Bronchus fibroblast of lung (primary cell): ENCODE measurements around the gene CHCHD10. TPM values are rescaled to one million over a fixed set of nuclear protein-coding genes. Genes with fewer than 3 reads are reported as not detected.

Experiments used
- total RNA-seq: library from RNA; depleted of rRNA; stranded (reverse); fragments of >200 nt; gene quantifications from 2 replicates; pipeline ENCODE4 v1.2.3, GENCODE V29; 2015

Gene CHCHD10
- total RNA-seq, result 4.9 and 8.5 TPM in 2 replicates

DNA sequence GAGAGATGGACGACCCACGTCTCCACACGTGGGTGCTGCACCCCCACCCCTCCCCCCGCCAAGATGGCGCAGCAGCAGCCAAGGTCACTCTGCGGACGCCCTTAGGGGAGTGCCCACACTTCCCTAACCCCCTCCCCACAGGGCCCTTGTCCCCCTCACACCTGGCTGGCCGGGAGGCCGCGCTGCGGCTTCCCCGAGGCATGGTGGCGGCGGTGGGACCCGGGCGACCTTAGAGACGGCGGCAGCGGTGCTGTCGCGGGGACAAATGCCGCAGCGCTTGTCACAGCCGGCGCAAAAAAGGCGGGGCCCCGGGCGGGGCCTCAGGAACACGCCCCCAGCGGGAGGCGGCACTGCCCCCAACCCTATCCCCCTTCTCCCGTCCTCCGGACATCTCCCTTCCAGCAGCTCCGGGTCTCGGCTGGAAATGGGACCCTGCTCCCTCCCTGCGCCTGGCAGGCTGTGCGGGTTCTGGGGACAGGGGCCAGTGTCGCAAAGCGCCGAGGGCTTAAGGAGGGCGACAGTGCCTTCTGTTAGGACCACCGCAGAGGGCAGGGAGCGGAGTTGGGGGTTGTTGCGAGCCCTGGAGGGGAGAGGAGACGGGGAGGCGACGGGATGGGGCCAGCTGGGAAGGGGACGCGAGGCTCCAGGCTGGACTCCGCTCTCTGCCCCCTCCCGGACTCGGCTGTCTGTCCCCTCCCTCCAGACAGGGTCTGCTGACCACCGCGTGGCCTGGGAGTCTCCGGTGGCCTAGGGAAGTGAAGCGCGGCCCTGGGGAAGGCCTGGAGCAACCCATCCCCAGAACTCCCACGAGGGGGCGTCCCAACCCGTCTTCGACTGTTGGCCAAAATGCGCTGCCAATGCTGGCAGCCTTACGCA, at the start of gene CHCHD10:
TSS of gene CHCHD10 (minus strand) at position 300 of the 876 bp plus-strand sequence. CDS start at position 202, 98 bp downstream.

GRCh38 chr22:23786752-23787599, 19.2 kb upstream of the CHCHD10 start, which contains the start of gene SMARCB1:
Gene SMARCB1, plus strand, starts transcription at chr22:23786966. Its CDS starts 204 bp downstream, at chr22:23787170.

GRCh38 chr22:23772649-23773473, 5.1 kb upstream of the CHCHD10 start, which contains the start of gene MMP11:
Gene MMP11, plus strand, starts transcription at chr22:23772849. Its CDS starts 22 bp downstream, at chr22:23772871.

DNA sequence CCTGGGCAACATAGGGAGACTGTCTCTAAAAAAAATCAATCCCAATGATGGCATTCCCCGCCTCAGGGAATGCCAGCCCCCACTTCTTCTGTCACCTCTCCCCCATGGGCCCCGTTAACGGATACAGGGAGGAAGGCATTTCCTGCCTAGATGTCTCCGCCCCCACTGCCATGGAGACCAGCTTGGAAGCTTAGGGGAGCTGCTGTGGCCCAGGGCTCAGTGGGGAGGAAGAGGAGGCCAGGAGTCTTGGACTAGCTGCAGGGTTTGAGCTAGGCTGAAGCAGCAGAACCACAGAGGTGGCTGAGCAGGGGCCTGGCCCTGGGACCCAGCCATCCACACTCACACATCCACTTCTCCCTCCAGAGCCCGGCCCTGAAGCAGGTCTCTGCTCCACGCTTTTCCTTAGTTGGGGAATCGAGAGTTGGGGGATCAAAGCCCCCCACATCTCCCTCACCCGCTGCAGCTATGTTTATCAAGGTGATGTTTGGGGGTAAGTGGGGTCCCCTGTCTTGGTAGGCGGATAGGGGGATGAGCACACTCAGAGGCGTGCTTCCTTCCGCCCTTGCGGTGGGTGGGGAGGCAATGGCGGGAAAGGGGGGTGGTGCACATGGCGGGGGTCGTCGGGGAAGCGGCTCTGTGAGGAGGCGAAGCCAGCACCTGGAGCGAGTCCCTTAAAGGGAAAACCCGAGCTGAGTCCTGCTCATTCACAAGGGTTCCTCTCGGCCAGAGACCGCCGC, 4.8 kb downstream of the CHCHD10 start, which contains the start of gene C22orf15:
TSS of gene C22orf15 (plus strand) at position 149 of the 737 bp plus-strand sequence. CDS start at position 466, 317 bp downstream.

DNA sequence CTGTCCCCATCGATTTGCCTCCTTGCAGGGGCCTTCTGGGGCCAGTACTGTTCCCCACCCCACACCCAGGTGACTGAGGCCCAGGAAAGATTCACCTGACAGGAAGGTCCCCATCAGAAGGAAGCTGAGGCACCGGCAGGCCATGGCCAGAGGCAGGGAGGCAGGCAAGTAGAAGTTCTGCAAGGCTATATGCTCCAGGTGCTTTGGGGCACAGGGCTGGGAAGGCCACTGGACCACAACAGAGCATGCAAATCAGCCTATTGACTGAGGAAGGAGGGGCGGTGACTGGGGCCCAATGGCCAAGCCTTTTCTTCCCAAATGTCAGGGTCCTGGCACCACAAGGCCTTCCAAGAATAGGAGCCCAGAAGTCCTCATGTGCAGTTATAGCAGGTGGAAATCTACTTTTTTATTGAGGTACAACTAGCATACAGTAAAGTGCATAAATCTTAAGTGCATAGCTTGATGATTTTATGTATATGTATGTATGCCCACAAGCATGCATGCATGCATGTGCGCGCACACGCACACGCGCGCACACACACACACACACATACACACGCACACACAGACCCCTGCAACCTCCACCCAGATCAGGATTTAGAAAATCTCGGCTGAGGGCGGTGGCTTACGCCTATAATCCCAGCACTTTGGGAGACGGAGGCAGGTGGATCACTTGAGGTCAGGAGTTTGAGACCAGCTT, 13.4 kb downstream of the CHCHD10 start, which contains the start of gene VPREB3:
TSS of gene VPREB3 (minus strand) at position 206 of the 700 bp plus-strand sequence. CDS start at position 144, 62 bp downstream.

GRCh38 chr22:23750714-23751440, 16.9 kb downstream of the CHCHD10 start, which contains the start of gene ZNF70:
Gene ZNF70, minus strand, starts transcription at chr22:23751112. Its CDS starts 5,972 bp downstream, at chr22:23745140.

Other genes with a start within 250 kb of the CHCHD10 start
- not detected in 2 replicates for gene IGLL1, start 187.7 kb downstream of the CHCHD10 start, total RNA-seq
- gene DRICH1, start 135.7 kb downstream of the CHCHD10 start, total RNA-seq, result not detected in 2 replicates
- not detected in 2 replicates for gene RGL4, start 77.0 kb downstream of the CHCHD10 start, total RNA-seq
- gene ZNF70, start 16.9 kb downstream of the CHCHD10 start, total RNA-seq, result 3.6 and 3.9 TPM in 2 replicates
- not detected in 2 replicates for gene VPREB3, start 13.5 kb downstream of the CHCHD10 start, total RNA-seq
- gene C22orf15, start 5.0 kb downstream of the CHCHD10 start, total RNA-seq, result 1.2 and 1.3 TPM in 2 replicates
- 4.5 and 5.4 TPM in 2 replicates for gene MMP11, start 4.9 kb upstream of the CHCHD10 start, total RNA-seq
- 141 and 150 TPM in 2 replicates for gene SMARCB1, start 19.0 kb upstream of the CHCHD10 start, total RNA-seq
- gene DERL3, start 71.0 kb upstream of the CHCHD10 start, total RNA-seq, result 1.3 and 1.5 TPM in 2 replicates
- gene SLC2A11, start 89.9 kb upstream of the CHCHD10 start, total RNA-seq, result 3.7 and 4.0 TPM in 2 replicates
- gene MIF, start 126.4 kb upstream of the CHCHD10 start, total RNA-seq, result 677 and 718 TPM in 2 replicates
- 28.9 and 31.1 TPM in 2 replicates for gene GSTT2B, start 193.2 kb upstream of the CHCHD10 start, total RNA-seq
- gene DDTL, start 198.9 kb upstream of the CHCHD10 start, total RNA-seq, result 0.50 and 0.59 TPM in 2 replicates
- 134 and 147 TPM in 2 replicates for gene DDT, start 206.5 kb upstream of the CHCHD10 start, total RNA-seq
- gene GSTT2, start 212.2 kb upstream of the CHCHD10 start, total RNA-seq, result 2.4 and 3.9 TPM in 2 replicates
- gene GSTT4, start 237.5 kb upstream of the CHCHD10 start, total RNA-seq, result not detected in 2 replicates
- gene CABIN1, start 243.3 kb upstream of the CHCHD10 start, total RNA-seq, result 35.1 and 36.5 TPM in 2 replicates